Fibroblast of villous mesenchyme (primary cell): ENCODE results near the gene CARD14. TPM values are rescaled to one million over a fixed set of nuclear protein-coding genes. Genes with fewer than 3 reads are reported as not detected.
A peak's percentile ranks its signal among the peaks of the same experiment; 100 is the strongest.
"Not testable (repeated sequence)": the region's sequence is repeated elsewhere in the genome, so short reads cannot be mapped to it uniquely, and the experiment has no call there.

ENCODE experiments used
- DNase-seq: peaks from one replicate; pipeline ENCODE4 v3.0.0-alpha.2; 2010; ENCODE audit warnings: low read depth
- H3K4me3 ChIP-seq: 2 replicates; pipeline ENCODE4 v1.5.1; 2011; ENCODE audit warnings: low read depth, mild to moderate bottlenecking, low read length
- CTCF ChIP-seq: IDR thresholded peaks from 2 replicates; pipeline ENCODE4 v1.5.1; 2012; ENCODE audit warnings: low read depth, mild to moderate bottlenecking, low read length; ENCODE audit not compliant: insufficient read depth
- total RNA-seq: library from RNA; depleted of rRNA; stranded (reverse); fragments of >200 nt; gene quantifications from 2 replicates; pipeline ENCODE4 v1.2.3, GENCODE V29; 2012

The CARD14 gene
- total RNA-seq, 1 donor: under 0.01 TPM

DNA sequence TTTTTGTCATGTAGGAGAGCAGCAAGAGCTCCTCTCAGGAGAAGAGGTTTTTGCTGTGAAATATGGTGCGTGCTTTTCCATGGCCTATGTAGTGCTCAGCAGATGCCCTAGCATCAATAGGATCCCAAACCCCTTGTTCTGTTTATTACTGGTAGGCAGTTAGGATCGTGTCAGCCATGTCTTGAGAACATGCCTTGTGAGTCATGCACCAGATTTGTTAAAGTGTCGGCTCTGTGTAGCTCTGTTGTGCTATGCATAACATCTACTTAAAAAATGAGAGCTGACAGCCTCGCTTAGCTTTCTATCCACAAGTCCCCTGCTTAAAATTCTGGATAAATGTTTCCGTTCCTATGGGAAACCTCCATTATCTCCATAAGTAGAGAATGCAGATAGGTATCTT lies 18.5 kb upstream of the CARD14 start:
- no peak overlapping the region for H3K4me3 ChIP-seq
- DNase-seq: peak; percentile 90
- TF ChIP-seq CTCF: no peak

DNA sequence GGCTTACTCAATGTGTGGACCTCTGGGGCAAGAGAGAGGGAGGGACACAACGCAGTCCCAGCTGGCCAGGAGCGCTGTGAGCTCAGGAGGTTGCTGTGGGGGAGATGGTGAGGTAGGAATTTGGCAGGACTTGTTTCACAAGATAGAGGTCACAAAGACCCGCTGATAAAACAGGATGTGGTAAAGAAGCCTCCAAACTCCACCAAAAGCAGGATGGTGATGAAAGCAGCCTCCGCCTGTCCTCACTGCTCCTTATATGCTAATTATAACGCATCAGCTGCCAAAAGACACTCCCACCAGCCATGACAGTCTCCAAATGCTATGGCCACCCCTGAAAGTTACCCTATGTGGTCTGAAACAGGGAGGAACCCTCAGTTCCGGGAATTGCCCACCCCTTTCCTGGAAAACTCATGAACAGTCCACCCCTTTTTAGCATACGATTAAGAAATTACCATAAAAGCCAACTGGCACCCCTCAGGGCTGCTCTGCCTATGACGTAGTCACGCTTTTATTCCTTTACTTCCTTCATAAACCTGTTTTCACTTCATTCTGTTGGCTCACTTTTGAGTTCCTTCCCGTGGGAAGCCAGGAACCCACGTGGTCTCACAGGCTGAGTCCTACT lies 17.6 kb upstream of the CARD14 start:
- H3K4me3 ChIP-seq: no peak overlapping the region
- TF ChIP-seq CTCF: no peak
- DNase-seq: peak; percentile 93

DNA sequence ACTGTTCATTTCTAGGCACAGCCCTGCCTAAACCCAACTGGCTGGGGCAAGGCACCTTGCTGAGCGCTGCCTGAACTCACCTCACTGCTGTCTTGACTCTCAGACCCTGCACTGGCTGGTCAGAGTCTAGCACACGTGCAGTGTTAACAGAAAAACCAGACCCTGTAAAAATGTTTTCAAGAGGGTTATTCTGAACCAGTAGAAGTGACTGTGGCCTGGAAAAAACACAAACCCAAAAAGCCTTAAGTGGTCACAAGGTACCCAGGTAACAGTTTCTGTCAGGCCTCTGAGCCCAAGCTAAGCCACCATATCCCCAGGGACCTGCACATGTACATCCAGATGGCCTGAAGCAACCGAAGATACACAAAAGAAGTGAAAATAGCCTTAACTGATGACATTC lies 16.8 kb upstream of the CARD14 start:
- no peak overlapping the region for H3K4me3 ChIP-seq
- DNase-seq: no peak
- no peak for TF ChIP-seq CTCF

DNA sequence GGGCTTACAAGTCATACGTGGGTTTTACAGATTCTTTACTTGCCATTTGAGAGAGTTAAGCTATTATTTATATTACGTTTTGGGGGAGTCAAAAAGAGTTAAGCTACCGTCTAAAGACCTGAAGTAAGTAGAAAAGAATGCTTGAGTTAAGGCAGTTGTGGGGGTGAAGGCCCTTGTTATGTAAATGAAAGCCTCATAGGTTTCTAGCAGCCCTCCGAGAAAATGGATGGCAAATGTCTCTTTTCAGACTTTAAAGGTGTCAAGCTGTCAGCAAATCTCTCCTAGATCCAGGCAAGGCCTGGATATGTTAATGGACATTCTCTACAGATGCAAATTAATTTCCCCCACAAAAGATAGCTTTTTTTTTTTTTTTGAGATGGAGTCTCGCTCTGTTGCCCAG lies 15.7 kb upstream of the CARD14 start:
- no peak for DNase-seq
- no peak overlapping the region for H3K4me3 ChIP-seq
- TF ChIP-seq CTCF: no peak

GRCh38 chr17:80155600-80155999 lies 14.2 kb upstream of the CARD14 start:
- not testable (repeated sequence) for H3K4me3 ChIP-seq, DNase-seq

DNA sequence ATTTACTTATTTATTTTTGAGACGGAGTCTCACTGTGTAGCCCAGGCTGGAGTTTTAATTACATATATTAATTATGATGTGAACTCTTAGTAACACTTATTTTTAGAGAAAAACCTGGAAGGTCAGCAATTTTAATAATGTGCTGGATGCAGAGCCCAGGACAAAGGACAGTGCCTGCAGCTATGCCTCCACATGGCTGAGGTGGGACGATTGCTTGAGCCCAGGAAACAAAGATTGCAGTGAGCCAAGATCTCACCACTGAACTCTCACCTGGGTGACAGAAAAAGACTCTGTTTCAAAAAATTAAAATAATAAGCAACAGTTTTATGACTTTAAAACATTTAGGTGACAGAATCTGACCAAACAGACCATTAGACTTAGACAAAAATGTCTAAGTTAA lies 11.0 kb upstream of the CARD14 start:
- no peak for TF ChIP-seq CTCF
- DNase-seq: no peak
- no peak overlapping the region for H3K4me3 ChIP-seq

DNA sequence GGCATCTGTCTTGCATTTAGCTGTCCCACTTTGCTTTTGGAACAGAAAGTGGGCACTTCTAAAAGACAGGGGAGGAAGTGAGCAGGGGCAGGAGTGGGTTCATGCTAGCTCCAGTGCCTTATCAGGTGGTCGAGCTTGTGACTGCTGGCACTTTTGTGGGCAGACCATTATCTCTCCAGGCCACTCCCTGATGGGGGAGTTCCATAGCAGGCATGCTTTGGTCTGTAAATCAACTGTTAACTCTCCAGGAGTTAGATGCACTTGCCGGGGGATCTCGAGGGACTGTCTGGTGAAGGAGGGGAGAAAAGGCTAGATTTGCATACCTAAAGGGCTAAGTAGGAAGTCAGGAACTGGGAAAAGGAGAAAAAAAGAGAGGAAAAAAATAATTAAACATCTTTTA lies 9.3 kb upstream of the CARD14 start:
- DNase-seq: no peak
- no peak overlapping the region for H3K4me3 ChIP-seq
- no peak for TF ChIP-seq CTCF
